WTC11 (cell line): ENCODE data around the gene CNTNAP2. TPM values are rescaled to one million over a fixed set of nuclear protein-coding genes. Genes with fewer than 3 reads are reported as not detected.

ENCODE experiments used
- ATAC-seq: fragments of 200-7000 bp; cut with Tn5 transposase; 2 replicates; pipeline ENCODE4 v1.10.0; 2021; ENCODE audit warnings: mild to moderate bottlenecking, moderate library complexity
- CTCF ChIA-PET: fragments of 300-600 bp; sonication (Branson Sonifier 250); formaldehyde crosslinking; loops from one replicate; lab custom pipeline; 2021; ENCODE audit warnings: antibody characterized with exemption; lab: Charles Lee
- POLR2A ChIA-PET: fragments of 350-600 bp; sonication (Branson Sonifier 250); formaldehyde crosslinking; loops from one replicate; lab custom pipeline; 2021; ENCODE audit warnings: antibody characterized with exemption; lab: Charles Lee
- DNase-seq: peaks from one replicate; pipeline ENCODE4 v3.0.0; 2021; ENCODE audit warnings: low spot score
- H3K27ac Mint-ChIP-seq: 2 replicates; pipeline ENCODE4 v1.8.0; 2021; ENCODE audit warnings: mixed read lengths
- H3K27me3 Mint-ChIP-seq: 2 replicates; pipeline ENCODE4 v1.8.0; 2021; ENCODE audit warnings: low read depth, mild to moderate bottlenecking, moderate library complexity, mixed read lengths
- H3K36me3 Mint-ChIP-seq: 2 replicates; pipeline ENCODE4 v1.8.0; 2021; ENCODE audit warnings: mixed read lengths
- H3K4me1 Mint-ChIP-seq: 2 replicates; pipeline ENCODE4 v1.8.0; 2022; ENCODE audit warnings: mixed read lengths
- H3K4me3 Mint-ChIP-seq: 2 replicates; pipeline ENCODE4 v1.8.0; 2021; ENCODE audit warnings: mild to moderate bottlenecking, moderate library complexity, mixed read lengths
- H3K9me3 Mint-ChIP-seq: 2 replicates; pipeline ENCODE4 v1.8.0; 2021; ENCODE audit warnings: mixed read lengths
- E2F5 ChIP-seq: sonication (generic); formaldehyde crosslinking; IDR thresholded peaks from 2 replicates; pipeline ENCODE4 v1.8.1; 2022; ENCODE audit warnings: mild to moderate bottlenecking, moderate library complexity, missing genetic modification reagents
- GRHL2 ChIP-seq: fragments of 250-450 bp; sonication (Bioruptor Pico); IDR thresholded peaks from 2 replicates; pipeline ENCODE4 v1.8.0; 2022; ENCODE audit warnings: mild to moderate bottlenecking, moderate library complexity; ENCODE audit not compliant: insufficient replicate concordance, severe bottlenecking
- HMGA2 ChIP-seq: fragments of 250-450 bp; sonication (Bioruptor Pico); IDR thresholded peaks from 2 replicates; pipeline ENCODE4 v1.4.0; 2021; ENCODE audit warnings: mild to moderate bottlenecking, moderate library complexity
- MXD4 ChIP-seq: fragments of 250-450 bp; sonication (Bioruptor Pico); IDR thresholded peaks from 2 replicates; pipeline ENCODE4 v1.8.0; 2021; ENCODE audit warnings: mild to moderate bottlenecking, moderate library complexity, borderline replicate concordance
- OVOL2 ChIP-seq: fragments of 250-450 bp; sonication (Bioruptor Pico); IDR thresholded peaks from 2 replicates; pipeline ENCODE4 v1.9.0; 2021; ENCODE audit warnings: mild to moderate bottlenecking, borderline replicate concordance
- PREB ChIP-seq: sonication (generic); formaldehyde crosslinking; IDR thresholded peaks from 2 replicates; pipeline ENCODE4 v1.8.1; 2022; ENCODE audit warnings: mild to moderate bottlenecking, missing genetic modification reagents, moderate library complexity, borderline replicate concordance
- TP53 ChIP-seq: sonication (generic); formaldehyde crosslinking; IDR thresholded peaks from 2 replicates; pipeline ENCODE4 v1.8.1; 2023; ENCODE audit warnings: mild to moderate bottlenecking, missing genetic modification reagents
- ZNF138 ChIP-seq: sonication (generic); formaldehyde crosslinking; conservative IDR thresholded peaks from 2 replicates; pipeline ENCODE4 v1.8.1; 2022; ENCODE audit warnings: mild to moderate bottlenecking, moderate library complexity, missing genetic modification reagents
- ZNF219 ChIP-seq: sonication (generic); formaldehyde crosslinking; IDR thresholded peaks from 2 replicates; pipeline ENCODE4 v1.8.0; 2023; ENCODE audit warnings: missing genetic modification reagents, mild to moderate bottlenecking, borderline replicate concordance
- ZNF396 ChIP-seq: fragments of 250-450 bp; sonication (Bioruptor Pico); IDR thresholded peaks from 2 replicates; pipeline ENCODE4 v1.8.0; 2021; ENCODE audit warnings: mild to moderate bottlenecking, moderate library complexity, borderline replicate concordance
- ZNF416 ChIP-seq: fragments of 250-450 bp; sonication (Bioruptor Pico); IDR thresholded peaks from 2 replicates; pipeline ENCODE4 v1.9.0; 2021; ENCODE audit warnings: mild to moderate bottlenecking, inconsistent platforms
- total RNA-seq: library from RNA; stranded (reverse); gene quantifications from 3 replicates; pipeline ENCODE4 v1.2.3, GENCODE V29; 2021
- TF ChIP-seq, protein P1 (sequence below): sonication (generic); formaldehyde crosslinking; IDR thresholded peaks from 2 replicates; pipeline ENCODE4 v1.8.0; 2022; ENCODE audit warnings: mild to moderate bottlenecking, missing genetic modification reagents
- TF ChIP-seq, protein P2 (sequence below): fragments of 250-450 bp; sonication (Bioruptor Pico); IDR thresholded peaks from 2 replicates; pipeline ENCODE4 v1.9.0; 2021; ENCODE audit warnings: mild to moderate bottlenecking, borderline replicate concordance
- TF ChIP-seq, protein P3 (sequence below): sonication (generic); formaldehyde crosslinking; IDR thresholded peaks from 2 replicates; pipeline ENCODE4 v1.8.0; 2023; ENCODE audit warnings: missing genetic modification reagents
- TF ChIP-seq, protein P4 (sequence below): sonication (generic); formaldehyde crosslinking; IDR thresholded peaks from 2 replicates; pipeline ENCODE4 v1.8.1; 2022; ENCODE audit warnings: missing genetic modification reagents, borderline replicate concordance
- TF ChIP-seq, protein P5 (sequence below): sonication (generic); formaldehyde crosslinking; IDR thresholded peaks from 2 replicates; pipeline ENCODE4 v1.8.1; 2023; ENCODE audit warnings: mild to moderate bottlenecking, missing genetic modification reagents, moderate library complexity

Gene CNTNAP2
- total RNA-seq, 1 experiment from 2014 or later = 63.8 TPM

DNA sequence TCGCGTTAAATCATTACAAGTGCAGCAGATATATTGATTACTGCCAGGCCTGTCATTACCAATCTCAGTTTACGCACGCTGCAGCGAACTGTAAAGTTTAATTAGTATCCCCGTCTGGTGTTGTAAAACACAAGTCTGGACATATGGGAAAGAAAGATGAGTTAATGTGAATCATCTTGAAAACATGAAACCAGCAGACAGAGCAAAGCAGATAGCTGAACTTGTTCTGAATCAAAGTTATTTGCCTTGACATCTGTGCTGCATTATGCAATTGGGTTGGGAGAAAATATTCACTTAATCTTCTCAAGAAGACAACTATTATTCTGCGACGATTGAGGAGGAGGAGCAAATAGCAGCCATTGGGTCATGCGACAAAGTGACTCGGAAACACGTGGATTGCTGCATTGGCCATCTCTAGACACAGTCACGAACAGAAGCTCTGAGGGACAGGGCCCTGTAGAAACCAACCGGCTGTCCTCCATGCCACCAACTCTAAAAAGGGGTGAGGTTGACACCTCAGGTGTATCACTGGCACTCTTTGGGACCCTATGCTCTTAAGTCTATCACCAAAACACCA lies 2317.7 kb downstream of the CNTNAP2 start:
- H3K27me3 Mint-ChIP-seq = peaks cover 3% of the 10 kb centered on the region; the same call in 1 of the 2 replicates
- CTCF ChIA-PET = interaction anchor here (1.1 kb wide), 1 partner anchor 169 kb away, joined by 4 read pairs; no protein-coding TSS in a partner anchor
- TF ChIP-seq, protein P1, sequence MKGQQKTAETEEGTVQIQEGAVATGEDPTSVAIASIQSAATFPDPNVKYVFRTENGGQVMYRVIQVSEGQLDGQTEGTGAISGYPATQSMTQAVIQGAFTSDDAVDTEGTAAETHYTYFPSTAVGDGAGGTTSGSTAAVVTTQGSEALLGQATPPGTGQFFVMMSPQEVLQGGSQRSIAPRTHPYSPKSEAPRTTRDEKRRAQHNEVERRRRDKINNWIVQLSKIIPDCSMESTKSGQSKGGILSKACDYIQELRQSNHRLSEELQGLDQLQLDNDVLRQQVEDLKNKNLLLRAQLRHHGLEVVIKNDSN (CRISPR knock-in tag) = no peak
- TF ChIP-seq PREB (CRISPR knock-in tag) = no peak
- no peak for TF ChIP-seq GRHL2 (CRISPR knock-in tag)
- no peak for TF ChIP-seq MXD4 (CRISPR knock-in tag)
- no peak for TF ChIP-seq HMGA2 (CRISPR knock-in tag)
- TF ChIP-seq, protein P2, sequence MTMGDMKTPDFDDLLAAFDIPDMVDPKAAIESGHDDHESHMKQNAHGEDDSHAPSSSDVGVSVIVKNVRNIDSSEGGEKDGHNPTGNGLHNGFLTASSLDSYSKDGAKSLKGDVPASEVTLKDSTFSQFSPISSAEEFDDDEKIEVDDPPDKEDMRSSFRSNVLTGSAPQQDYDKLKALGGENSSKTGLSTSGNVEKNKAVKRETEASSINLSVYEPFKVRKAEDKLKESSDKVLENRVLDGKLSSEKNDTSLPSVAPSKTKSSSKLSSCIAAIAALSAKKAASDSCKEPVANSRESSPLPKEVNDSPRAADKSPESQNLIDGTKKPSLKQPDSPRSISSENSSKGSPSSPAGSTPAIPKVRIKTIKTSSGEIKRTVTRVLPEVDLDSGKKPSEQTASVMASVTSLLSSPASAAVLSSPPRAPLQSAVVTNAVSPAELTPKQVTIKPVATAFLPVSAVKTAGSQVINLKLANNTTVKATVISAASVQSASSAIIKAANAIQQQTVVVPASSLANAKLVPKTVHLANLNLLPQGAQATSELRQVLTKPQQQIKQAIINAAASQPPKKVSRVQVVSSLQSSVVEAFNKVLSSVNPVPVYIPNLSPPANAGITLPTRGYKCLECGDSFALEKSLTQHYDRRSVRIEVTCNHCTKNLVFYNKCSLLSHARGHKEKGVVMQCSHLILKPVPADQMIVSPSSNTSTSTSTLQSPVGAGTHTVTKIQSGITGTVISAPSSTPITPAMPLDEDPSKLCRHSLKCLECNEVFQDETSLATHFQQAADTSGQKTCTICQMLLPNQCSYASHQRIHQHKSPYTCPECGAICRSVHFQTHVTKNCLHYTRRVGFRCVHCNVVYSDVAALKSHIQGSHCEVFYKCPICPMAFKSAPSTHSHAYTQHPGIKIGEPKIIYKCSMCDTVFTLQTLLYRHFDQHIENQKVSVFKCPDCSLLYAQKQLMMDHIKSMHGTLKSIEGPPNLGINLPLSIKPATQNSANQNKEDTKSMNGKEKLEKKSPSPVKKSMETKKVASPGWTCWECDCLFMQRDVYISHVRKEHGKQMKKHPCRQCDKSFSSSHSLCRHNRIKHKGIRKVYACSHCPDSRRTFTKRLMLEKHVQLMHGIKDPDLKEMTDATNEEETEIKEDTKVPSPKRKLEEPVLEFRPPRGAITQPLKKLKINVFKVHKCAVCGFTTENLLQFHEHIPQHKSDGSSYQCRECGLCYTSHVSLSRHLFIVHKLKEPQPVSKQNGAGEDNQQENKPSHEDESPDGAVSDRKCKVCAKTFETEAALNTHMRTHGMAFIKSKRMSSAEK (CRISPR knock-in tag) = no peak
- TF ChIP-seq TP53 (CRISPR knock-in tag) = no peak
- TF ChIP-seq OVOL2 (CRISPR knock-in tag) = no peak
- TF ChIP-seq, protein P3, sequence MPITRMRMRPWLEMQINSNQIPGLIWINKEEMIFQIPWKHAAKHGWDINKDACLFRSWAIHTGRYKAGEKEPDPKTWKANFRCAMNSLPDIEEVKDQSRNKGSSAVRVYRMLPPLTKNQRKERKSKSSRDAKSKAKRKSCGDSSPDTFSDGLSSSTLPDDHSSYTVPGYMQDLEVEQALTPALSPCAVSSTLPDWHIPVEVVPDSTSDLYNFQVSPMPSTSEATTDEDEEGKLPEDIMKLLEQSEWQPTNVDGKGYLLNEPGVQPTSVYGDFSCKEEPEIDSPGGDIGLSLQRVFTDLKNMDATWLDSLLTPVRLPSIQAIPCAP (CRISPR knock-in tag) = no peak
- TF ChIP-seq, protein P4, sequence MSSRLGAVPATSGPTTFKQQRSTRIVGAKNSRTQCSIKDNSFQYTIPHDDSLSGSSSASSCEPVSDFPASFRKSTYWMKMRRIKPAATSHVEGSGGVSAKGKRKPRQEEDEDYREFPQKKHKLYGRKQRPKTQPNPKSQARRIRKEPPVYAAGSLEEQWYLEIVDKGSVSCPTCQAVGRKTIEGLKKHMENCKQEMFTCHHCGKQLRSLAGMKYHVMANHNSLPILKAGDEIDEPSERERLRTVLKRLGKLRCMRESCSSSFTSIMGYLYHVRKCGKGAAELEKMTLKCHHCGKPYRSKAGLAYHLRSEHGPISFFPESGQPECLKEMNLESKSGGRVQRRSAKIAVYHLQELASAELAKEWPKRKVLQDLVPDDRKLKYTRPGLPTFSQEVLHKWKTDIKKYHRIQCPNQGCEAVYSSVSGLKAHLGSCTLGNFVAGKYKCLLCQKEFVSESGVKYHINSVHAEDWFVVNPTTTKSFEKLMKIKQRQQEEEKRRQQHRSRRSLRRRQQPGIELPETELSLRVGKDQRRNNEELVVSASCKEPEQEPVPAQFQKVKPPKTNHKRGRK (CRISPR knock-in tag) = no peak
- TF ChIP-seq, protein P5, sequence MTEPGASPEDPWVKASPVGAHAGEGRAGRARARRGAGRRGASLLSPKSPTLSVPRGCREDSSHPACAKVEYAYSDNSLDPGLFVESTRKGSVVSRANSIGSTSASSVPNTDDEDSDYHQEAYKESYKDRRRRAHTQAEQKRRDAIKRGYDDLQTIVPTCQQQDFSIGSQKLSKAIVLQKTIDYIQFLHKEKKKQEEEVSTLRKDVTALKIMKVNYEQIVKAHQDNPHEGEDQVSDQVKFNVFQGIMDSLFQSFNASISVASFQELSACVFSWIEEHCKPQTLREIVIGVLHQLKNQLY (CRISPR knock-in tag) = no peak
- TF ChIP-seq ZNF219 (CRISPR knock-in tag) = no peak
- no peak for TF ChIP-seq E2F5 (CRISPR knock-in tag)
- TF ChIP-seq ZNF138 (CRISPR knock-in tag) = no peak
- TF ChIP-seq ZNF396 (CRISPR knock-in tag) = no peak
- TF ChIP-seq ZNF416 (CRISPR knock-in tag) = no peak
- TF ChIP-seq, all 79 proteins: peak for 0
- ATAC-seq (no peak), DNase-seq (no peak)
- Mint-ChIP-seq H3K27ac (no peak overlapping the region), H3K4me1 (no peaks in the 10 kb centered on the region), H3K4me3 (no peak overlapping the region), H3K36me3 (peaks cover 4% of the 10 kb centered on the region; the same call in 1 of the 2 replicates), H3K9me3 (peaks cover 10% of the 10 kb centered on the region; the same call in 1 of the 2 replicates)
- POLR2A ChIA-PET = no interaction called here
